Measurements from ENCODE around the gene GPR33. TPM values are rescaled to one million over a fixed set of nuclear protein-coding genes. Genes with fewer than 3 reads are reported as not detected.

The GPR33 gene
- not detected for total RNA-seq

DNA sequence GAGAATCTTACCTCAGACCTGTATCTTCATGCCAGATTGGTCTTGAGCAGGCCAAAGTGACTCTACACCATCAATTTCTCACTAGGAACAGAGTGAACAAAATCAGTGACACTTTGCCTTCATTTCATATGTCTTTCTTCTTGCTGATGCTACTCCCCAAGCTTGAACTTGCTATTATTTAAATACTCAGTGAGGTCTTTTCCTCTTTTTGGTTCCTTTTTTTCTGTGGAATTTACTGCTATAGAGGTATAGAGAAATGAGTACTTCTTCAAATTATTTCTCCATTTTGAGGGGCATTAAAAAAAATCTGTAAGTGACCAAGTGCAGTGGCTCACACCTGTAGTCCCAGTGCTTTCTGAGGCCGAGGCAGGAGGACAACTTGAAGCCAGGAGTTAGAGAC is at the start of gene GPR33:
TSS of gene GPR33 (minus strand) at position 154 of the 400 bp plus-strand sequence. CDS start 4,074 bp downstream, outside the sequence.
- H3K27me3 Mint-ChIP-seq (ENCODE audit: low read depth), result peaks cover 3% of the 10 kb centered on the region
- no peak within 1 kb of the TSS for H3K4me3 Mint-ChIP-seq
- CTCF ChIA-PET, result no interaction called here
- H3K36me3 Mint-ChIP-seq (ENCODE audit: low read depth), result no peaks in the 10 kb centered on the region
- POLR2A ChIA-PET, result no interaction called here
- H3K4me1 Mint-ChIP-seq (ENCODE audit: low read depth), result no peaks in the 10 kb centered on the region
- H3K27ac Mint-ChIP-seq, result no peak within 1 kb of the TSS
- no peaks in the 10 kb centered on the region for H3K9me3 Mint-ChIP-seq (ENCODE audit: insufficient read depth)
- no peak for DNase-seq
- no peak for ATAC-seq

GRCh38 chr14:31536201-31536960 is 48.5 kb upstream of the GPR33 start:
- H3K36me3 Mint-ChIP-seq (ENCODE audit: low read depth), result no peaks in the 10 kb centered on the region
- DNase-seq (no peak), ATAC-seq (no peak)
- no peaks in the 10 kb centered on the region for H3K4me1 Mint-ChIP-seq (ENCODE audit: low read depth)
- H3K4me3 Mint-ChIP-seq, result no peak overlapping the region
- H3K27me3 Mint-ChIP-seq (ENCODE audit: low read depth), result peaks cover 8% of the 10 kb centered on the region
- H3K27ac Mint-ChIP-seq, result no peak overlapping the region
- CTCF ChIA-PET, result interaction anchor here (1.3 kb wide), 1 partner anchor 10 kb away, joined by 3 read pairs; no protein-coding TSS in a partner anchor
- no peaks in the 10 kb centered on the region for H3K9me3 Mint-ChIP-seq (ENCODE audit: insufficient read depth)
- POLR2A ChIA-PET, result no interaction called here

DNA sequence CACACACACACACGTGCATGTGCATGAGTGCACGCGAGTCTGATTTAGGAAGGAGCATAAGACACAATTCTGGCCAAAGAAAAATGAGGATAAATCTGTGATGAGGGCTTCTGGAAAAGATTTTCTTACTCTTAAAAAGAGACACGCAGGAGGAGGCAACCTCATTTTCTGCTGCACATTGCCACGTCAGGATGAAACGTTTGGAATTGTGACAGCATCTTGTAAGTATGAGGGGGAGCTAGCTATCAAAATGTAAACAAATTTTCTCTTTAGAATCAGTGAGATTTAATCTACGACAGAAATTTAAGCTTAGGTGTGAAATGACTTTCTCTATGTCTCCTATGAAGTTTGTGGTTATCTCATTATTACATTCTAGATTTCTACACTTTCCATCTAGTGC is 42.3 kb upstream of the GPR33 start:
- H3K4me3 Mint-ChIP-seq, result no peak overlapping the region
- no peaks in the 10 kb centered on the region for H3K36me3 Mint-ChIP-seq (ENCODE audit: low read depth)
- POLR2A ChIA-PET, result no interaction called here
- H3K27ac Mint-ChIP-seq, result no peak overlapping the region
- H3K9me3 Mint-ChIP-seq (ENCODE audit: insufficient read depth), result no peaks in the 10 kb centered on the region
- ATAC-seq (no peak), DNase-seq (no peak)
- no peaks in the 10 kb centered on the region for H3K4me1 Mint-ChIP-seq (ENCODE audit: low read depth)
- H3K27me3 Mint-ChIP-seq (ENCODE audit: low read depth), result no peaks in the 10 kb centered on the region
- CTCF ChIA-PET, result no interaction called here

DNA sequence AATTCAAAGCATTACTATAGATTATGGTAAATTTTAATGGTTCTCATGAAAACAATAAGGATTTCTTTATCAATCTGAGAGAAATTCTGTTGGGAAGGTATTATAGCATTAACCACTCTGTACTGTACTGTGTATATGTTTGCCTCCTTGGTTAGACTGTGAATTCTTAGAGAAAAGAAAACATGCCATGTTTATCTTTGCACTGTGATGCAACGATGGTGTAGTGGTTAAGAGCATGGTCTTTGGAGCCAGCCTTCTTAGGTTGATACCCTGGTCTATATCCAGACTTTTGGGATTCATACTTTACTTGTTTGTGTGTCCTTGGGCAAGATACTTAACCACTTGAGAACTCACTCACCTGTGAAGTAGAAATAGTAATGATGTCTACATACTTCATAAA is 41.2 kb upstream of the GPR33 start:
- DNase-seq, result no peak
- Mint-ChIP-seq H3K27ac (no peak overlapping the region), H3K27me3 (ENCODE audit: low read depth) (no peaks in the 10 kb centered on the region), H3K4me1 (ENCODE audit: low read depth) (no peaks in the 10 kb centered on the region), H3K36me3 (ENCODE audit: low read depth) (no peaks in the 10 kb centered on the region), H3K4me3 (no peak overlapping the region), H3K9me3 (ENCODE audit: insufficient read depth) (no peaks in the 10 kb centered on the region)
- ChIA-PET POLR2A (no interaction called here), CTCF (no interaction called here)
- ATAC-seq, result no peak

DNA sequence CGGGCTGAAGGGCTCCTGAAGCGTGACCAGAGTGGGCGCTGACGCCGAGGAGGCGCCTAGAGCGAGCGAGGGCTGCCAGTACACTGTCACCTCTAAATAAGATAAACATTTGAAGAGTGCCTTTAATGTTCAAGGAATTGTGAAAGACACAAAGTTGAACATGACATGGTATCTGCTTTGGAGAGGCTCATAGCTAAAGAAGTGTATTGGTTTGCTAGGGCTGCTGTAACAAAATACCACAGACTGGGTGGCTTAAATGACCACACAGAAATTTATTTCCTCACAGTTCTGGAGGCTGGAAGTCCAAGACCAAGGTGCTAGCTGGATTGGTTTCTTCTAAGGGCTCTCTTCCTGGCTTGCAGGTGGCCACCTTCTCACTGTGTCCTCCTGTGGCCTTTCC is 39.7 kb upstream of the GPR33 start:
- ATAC-seq (no peak), DNase-seq (no peak)
- Mint-ChIP-seq H3K36me3 (ENCODE audit: low read depth) (no peaks in the 10 kb centered on the region), H3K9me3 (ENCODE audit: insufficient read depth) (no peaks in the 10 kb centered on the region), H3K4me1 (ENCODE audit: low read depth) (no peaks in the 10 kb centered on the region), H3K27ac (no peak overlapping the region), H3K27me3 (ENCODE audit: low read depth) (no peaks in the 10 kb centered on the region), H3K4me3 (no peak overlapping the region)
- CTCF ChIA-PET, result no interaction called here
- POLR2A ChIA-PET, result no interaction called here

DNA sequence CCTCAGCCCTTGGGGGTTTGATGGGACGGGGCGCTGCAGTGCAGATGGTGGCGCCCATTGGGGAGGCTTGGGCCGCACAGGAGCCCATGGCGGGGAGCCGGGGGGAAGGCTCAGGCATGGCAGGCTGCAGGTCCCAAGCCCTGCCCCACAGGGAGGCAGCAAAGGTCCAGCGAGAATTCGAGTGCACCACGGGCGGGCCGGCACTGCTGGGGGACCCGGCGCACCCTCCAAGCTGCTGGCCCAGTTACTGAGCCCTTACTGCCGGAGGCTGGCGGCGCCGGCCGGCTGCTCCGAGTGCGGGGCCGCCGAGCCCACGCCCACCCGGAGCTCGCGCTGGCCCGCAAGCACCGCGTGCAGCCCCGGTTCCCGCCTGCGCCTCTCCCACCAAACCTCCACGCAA is 39.2 kb upstream of the GPR33 start:
- Mint-ChIP-seq H3K4me3 (no peak overlapping the region), H3K36me3 (ENCODE audit: low read depth) (no peaks in the 10 kb centered on the region), H3K4me1 (ENCODE audit: low read depth) (no peaks in the 10 kb centered on the region), H3K27ac (no peak overlapping the region), H3K9me3 (ENCODE audit: insufficient read depth) (no peaks in the 10 kb centered on the region), H3K27me3 (ENCODE audit: low read depth) (no peaks in the 10 kb centered on the region)
- ATAC-seq, result no peak
- ChIA-PET POLR2A (no interaction called here), CTCF (interaction anchor here (0.9 kb wide), 1 partner anchor 10 kb away, joined by 3 read pairs; no protein-coding TSS in a partner anchor)
- no peak for DNase-seq

DNA sequence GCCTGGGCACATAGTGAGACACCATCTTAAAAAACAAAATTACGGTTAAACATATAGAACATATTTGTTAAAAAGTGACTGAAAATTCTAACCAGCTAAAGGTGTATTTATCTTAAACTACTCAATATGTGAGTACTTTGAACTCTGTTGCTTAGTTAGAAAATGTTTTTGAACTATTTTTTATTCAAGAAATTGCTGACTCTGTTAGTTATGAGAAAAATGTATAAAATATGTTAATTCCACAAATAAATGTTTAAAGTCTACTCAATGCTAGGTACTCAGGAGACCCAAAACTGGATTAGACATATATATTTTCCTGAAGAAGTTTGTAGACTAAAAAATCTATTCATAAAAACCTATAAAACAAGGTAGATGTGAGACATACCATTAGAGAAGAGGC is 23.0 kb upstream of the GPR33 start:
- H3K4me3 Mint-ChIP-seq, result no peak overlapping the region
- no peak overlapping the region for H3K27ac Mint-ChIP-seq
- H3K27me3 Mint-ChIP-seq (ENCODE audit: low read depth), result peaks cover 7% of the 10 kb centered on the region
- DNase-seq (no peak), ATAC-seq (no peak)
- ChIA-PET CTCF (interaction anchor here (0.9 to 1.8 kb wide), 4 partner anchors 9 to 1049 kb away, joined by 5 to 18 read pairs (median 6); no protein-coding TSS in a partner anchor), POLR2A (no interaction called here)
- no peaks in the 10 kb centered on the region for H3K9me3 Mint-ChIP-seq (ENCODE audit: insufficient read depth)
- H3K36me3 Mint-ChIP-seq (ENCODE audit: low read depth), result no peaks in the 10 kb centered on the region
- no peaks in the 10 kb centered on the region for H3K4me1 Mint-ChIP-seq (ENCODE audit: low read depth)

DNA sequence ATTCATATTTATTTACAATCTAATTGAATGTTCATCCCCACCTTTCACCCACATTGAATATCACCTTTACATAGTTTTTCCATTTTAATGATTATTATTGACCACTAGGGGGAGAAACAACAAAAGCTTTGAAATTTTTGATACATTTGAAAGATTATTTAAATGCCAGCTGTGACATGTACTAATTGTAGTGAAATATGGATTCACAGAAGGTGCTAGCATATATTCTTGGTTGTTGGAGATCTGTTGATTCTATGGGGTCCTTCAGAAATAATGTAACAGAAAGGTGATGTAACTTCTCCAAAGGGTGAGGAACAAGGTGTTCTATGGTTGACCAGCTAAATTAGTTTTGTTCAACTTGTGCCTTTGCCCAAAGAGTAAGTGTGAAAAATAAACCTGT is 22.4 kb upstream of the GPR33 start:
- ATAC-seq, result no peak
- CTCF ChIA-PET, result interaction anchor here (0.9 to 1.8 kb wide), 5 partner anchors 9 to 1050 kb away, joined by 3 to 18 read pairs (median 5); no protein-coding TSS in a partner anchor
- no peak for DNase-seq

GRCh38 chr14:31508135-31508534 is 20.3 kb upstream of the GPR33 start:
- DNase-seq (no peak), ATAC-seq (no peak)
- Mint-ChIP-seq H3K4me1 (ENCODE audit: low read depth) (no peaks in the 10 kb centered on the region), H3K9me3 (ENCODE audit: insufficient read depth) (no peaks in the 10 kb centered on the region), H3K4me3 (no peak overlapping the region), H3K27me3 (ENCODE audit: low read depth) (peaks cover 3% of the 10 kb centered on the region), H3K27ac (no peak overlapping the region), H3K36me3 (ENCODE audit: low read depth) (no peaks in the 10 kb centered on the region)
- ChIA-PET CTCF (interaction anchor here (1.1 kb wide), 1 partner anchor 747 kb away, joined by 3 read pairs; no protein-coding TSS in a partner anchor), POLR2A (no interaction called here)

More for the DNA sequence above, 22.4 kb upstream of the GPR33 start:
- no peaks in the 10 kb centered on the region for H3K4me1 Mint-ChIP-seq (ENCODE audit: low read depth)
- H3K36me3 Mint-ChIP-seq (ENCODE audit: low read depth), result no peaks in the 10 kb centered on the region
- H3K4me3 Mint-ChIP-seq, result no peak overlapping the region
- H3K27me3 Mint-ChIP-seq (ENCODE audit: low read depth), result peaks cover 5% of the 10 kb centered on the region
- POLR2A ChIA-PET, result no interaction called here
- no peaks in the 10 kb centered on the region for H3K9me3 Mint-ChIP-seq (ENCODE audit: insufficient read depth)
- H3K27ac Mint-ChIP-seq, result no peak overlapping the region

DNA sequence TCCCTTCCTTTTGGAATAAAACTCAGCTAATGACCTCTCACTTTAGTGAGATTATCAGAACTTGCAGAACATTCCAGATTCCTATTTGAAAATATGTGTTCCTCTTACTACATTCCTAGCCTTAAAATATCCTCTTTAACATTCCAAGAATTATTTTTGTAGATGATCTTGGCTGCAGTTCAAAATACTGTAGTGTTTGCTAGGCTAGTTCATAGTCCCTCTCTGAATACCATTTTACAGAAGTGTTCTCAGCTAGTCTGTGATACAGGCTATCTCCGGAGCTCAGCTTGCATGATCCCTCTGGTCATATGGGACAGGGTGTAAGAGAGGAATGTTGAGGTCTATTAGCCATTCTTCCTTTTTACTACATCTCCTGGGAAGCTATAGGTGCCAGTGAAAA is 17.6 kb upstream of the GPR33 start:
- no peaks in the 10 kb centered on the region for H3K36me3 Mint-ChIP-seq (ENCODE audit: low read depth)
- H3K27ac Mint-ChIP-seq, result no peak overlapping the region
- CTCF ChIA-PET, result interaction anchor here (0.8 to 1.1 kb wide), 4 partner anchors 56 to 749 kb away, joined by 3 to 4 read pairs (median 3); no protein-coding TSS in a partner anchor
- no peaks in the 10 kb centered on the region for H3K27me3 Mint-ChIP-seq (ENCODE audit: low read depth)
- H3K4me1 Mint-ChIP-seq (ENCODE audit: low read depth), result no peaks in the 10 kb centered on the region
- POLR2A ChIA-PET, result no interaction called here
- H3K4me3 Mint-ChIP-seq, result no peak overlapping the region
- DNase-seq, result no peak
- no peak for ATAC-seq
- no peaks in the 10 kb centered on the region for H3K9me3 Mint-ChIP-seq (ENCODE audit: insufficient read depth)

DNA sequence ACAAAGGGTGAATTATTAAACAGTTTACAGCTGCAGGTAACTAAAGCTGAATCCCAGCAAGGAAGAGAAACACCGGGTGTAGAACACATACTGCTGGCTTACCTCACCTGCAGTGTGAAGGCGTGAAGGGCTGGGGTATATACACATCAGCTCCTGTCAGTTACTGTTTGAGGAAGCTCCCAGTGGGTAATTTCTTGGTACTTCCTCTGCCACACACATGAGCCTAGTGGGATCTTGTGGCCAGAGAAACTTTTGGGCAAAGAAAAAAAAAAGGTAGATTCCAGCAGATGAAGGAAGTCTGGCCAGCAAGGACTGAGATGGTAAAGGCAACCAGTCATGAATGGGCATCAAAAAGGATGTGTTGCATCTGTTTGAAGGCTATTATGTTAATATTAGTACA is 14.0 kb upstream of the GPR33 start:
- no peak overlapping the region for H3K27ac Mint-ChIP-seq

GRCh38 chr14:31492759-31493498 is 5.1 kb upstream of the GPR33 start:
- no peaks in the 10 kb centered on the region for H3K9me3 Mint-ChIP-seq (ENCODE audit: insufficient read depth)

More for the DNA sequence above, 14.0 kb upstream of the GPR33 start:
- H3K4me1 Mint-ChIP-seq (ENCODE audit: low read depth), result no peaks in the 10 kb centered on the region
- ATAC-seq (no peak), DNase-seq (no peak)
- CTCF ChIA-PET, result interaction anchor here (1.1 kb wide), 1 partner anchor 9 kb away, joined by 5 read pairs; no protein-coding TSS in a partner anchor
- no peak overlapping the region for H3K4me3 Mint-ChIP-seq
- H3K36me3 Mint-ChIP-seq (ENCODE audit: low read depth), result no peaks in the 10 kb centered on the region
- H3K9me3 Mint-ChIP-seq (ENCODE audit: insufficient read depth), result no peaks in the 10 kb centered on the region
- POLR2A ChIA-PET, result no interaction called here
- peaks cover 8% of the 10 kb centered on the region for H3K27me3 Mint-ChIP-seq (ENCODE audit: low read depth)

More at GRCh38 chr14:31492759-31493498, 5.1 kb upstream of the GPR33 start:
- ChIA-PET POLR2A (no interaction called here), CTCF (no interaction called here)
- DNase-seq, result no peak
- Mint-ChIP-seq H3K27ac (no peak overlapping the region), H3K36me3 (ENCODE audit: low read depth) (no peaks in the 10 kb centered on the region), H3K4me3 (no peak overlapping the region), H3K4me1 (ENCODE audit: low read depth) (no peaks in the 10 kb centered on the region), H3K27me3 (ENCODE audit: low read depth) (peaks cover 12% of the 10 kb centered on the region)
- ATAC-seq, result no peak

All from activated CD8-positive, alpha-beta T cell treated with anti-CD3 and anti-CD28 coated beads, Interleukin-2, amount 10 ng/mL, durations not matched to agents 7 days and 5 days (primary cell).